ENCODE results near the gene INPP1. TPM values are rescaled to one million over a fixed set of nuclear protein-coding genes. Genes with fewer than 3 reads are reported as not detected.

The INPP1 gene
- total and polyA plus RNA-seq, 2 of the 8 experiments (the other 6 are each of a cell fraction or from before 2014, with no cell fraction given) = 0.88 to 3.0 TPM

- no peak overlapping the region for H2BK20ac ChIP-seq (ENCODE audit: low read length)
- H3K23me2 ChIP-seq (ENCODE audit: low read depth, low read length) = no peaks in the 10 kb centered on the region
- H3K56ac ChIP-seq (replicated peaks; ENCODE audit: insufficient read length, low read depth, low read length) = no peak overlapping the region
- no peak overlapping the region for H4K91ac ChIP-seq (replicated peaks; ENCODE audit: insufficient read length, low read length)
- no peak overlapping the region for H2AK5ac ChIP-seq (ENCODE audit: low read depth, low read length)
- peak overlapping the region in 1 of 2 experiments; percentile 23; a peak in 1 of 4 replicates for H3K4me2 ChIP-seq (ENCODE audit: insufficient read depth in 1 of 2, low read depth in 2 of 2, low read length in 2 of 2)
- DNase-seq (ENCODE audit: low read depth in 1 of 2, low spot score in 2 of 2) = no peak
- no peak overlapping the region for H3K18ac ChIP-seq (ENCODE audit: extremely low read depth, low read length)
- H3K27me3 ChIP-seq (replicated peaks in 1 of 4; ENCODE audit: control insufficient read depth in 3 of 4, extremely low read depth in 1 of 4, insufficient read depth in 3 of 4, low read length in 3 of 4) = no peaks in the 10 kb centered on the region
- H4K20me1 ChIP-seq (replicated peaks in 1 of 2; ENCODE audit: control insufficient read depth in 1 of 2, insufficient read depth in 2 of 2, low read length in 2 of 2) = no peaks in the 10 kb centered on the region
- H3K36me3 ChIP-seq (ENCODE audit: control insufficient read depth in 2 of 4, insufficient read depth in 4 of 4, low read length in 3 of 4) = no peaks in the 10 kb centered on the region
- H2BK15ac ChIP-seq (ENCODE audit: low read length) = no peak overlapping the region
- no peak overlapping the region for H2BK12ac ChIP-seq (ENCODE audit: low read depth, low read length)
- no peak overlapping the region for H4K5ac ChIP-seq (ENCODE audit: insufficient read length, low read depth, low read length)
- TF ChIP-seq JUND (IDR thresholded peaks at IDR 0.05; ENCODE audit: low read length) (no peak), TBP (IDR thresholded peaks at IDR 0.05; ENCODE audit: low read depth, low read length) (no peak), SIRT6 (IDR thresholded peaks at IDR 0.05; ENCODE audit: low read length) (no peak), KDM1A (IDR thresholded peaks at IDR 0.05; ENCODE audit: borderline replicate concordance, low read length) (no peak), TAF1 (IDR thresholded peaks at IDR 0.05; ENCODE audit: low read depth, low read length) (no peak), POLR2AphosphoS5 (IDR thresholded peaks at IDR 0.05; ENCODE audit: low read depth, low read length) (no peak), EZH2 (IDR thresholded peaks at IDR 0.05; ENCODE audit: low read depth, low read length, severe bottlenecking) (no peak), SIN3A (conservative IDR thresholded peaks at IDR 0.05 in 1 of 2, IDR thresholded peaks at IDR 0.05 in 1 of 2; ENCODE audit: low read depth in 1 of 2, low read length in 2 of 2) (no peak), BCL11A (IDR thresholded peaks at IDR 0.05; ENCODE audit: low read depth in 2 of 2, low read length in 2 of 2) (no peak), NANOG (IDR thresholded peaks at IDR 0.05; ENCODE audit: insufficient read depth, low read depth, low read length, poor library complexity, severe bottlenecking) (no peak)
- H3K14ac ChIP-seq (ENCODE audit: insufficient read length) = no peak overlapping the region
- H3K79me1 ChIP-seq (ENCODE audit: low read depth, low read length) = no peaks in the 10 kb centered on the region
- ChIA-PET POLR2A (ENCODE audit: partially characterized antibody) (no interaction called here), CTCF (ENCODE audit: partially characterized antibody) (interaction anchor here (0.9 to 1.5 kb wide), 2 partner anchors 283 to 301 kb away, joined by 3 to 4 read pairs; no protein-coding TSS in a partner anchor)
- no peak overlapping the region for H2BK120ac ChIP-seq (replicated peaks; ENCODE audit: low read depth, low read length)
- H3K79me2 ChIP-seq (ENCODE audit: control insufficient read depth in 1 of 2, insufficient read depth in 2 of 2, low read length in 2 of 2) = no peaks in the 10 kb centered on the region
- no peak overlapping the region for H2BK5ac ChIP-seq (ENCODE audit: low read depth, low read length)
- no peak overlapping the region for H3K23ac ChIP-seq (ENCODE audit: insufficient read length)
- H3K27ac ChIP-seq (ENCODE audit: low read depth, low read length) = no peak overlapping the region
- peak overlapping the region; percentile 93 for H2AFZ ChIP-seq (ENCODE audit: low read length)
- FAIRE-seq = no peak
- H3K4ac ChIP-seq (replicated peaks; ENCODE audit: insufficient read length, low read depth, low read length) = no peak overlapping the region
- H3K9ac ChIP-seq (replicated peaks in 1 of 4; ENCODE audit: extremely low read depth in 1 of 4, low read depth in 3 of 4, low read length in 3 of 4) = no peak overlapping the region
- H3K9me3 ChIP-seq (ENCODE audit: insufficient read depth in 2 of 2, low read depth in 1 of 2, low read length in 1 of 2) = no peaks in the 10 kb centered on the region
- H3K4me3 ChIP-seq (ENCODE audit: extremely low read depth in 1 of 4, insufficient read depth in 2 of 4, low read depth in 3 of 4, low read length in 4 of 4) = peak overlapping the region in 1 of 4 experiments; percentile 55; a peak in 1 of 8 replicates
- no peaks in the 10 kb centered on the region for H3K4me1 ChIP-seq (replicated peaks in 1 of 4; ENCODE audit: control insufficient read depth in 3 of 4, insufficient read depth in 4 of 4, low read length in 3 of 4)
- 93% methylated on average over 6 of the region's 6 CpGs; no CpG with 5 or more reads in 1 of the 2 experiments for WGBS, 2 experiments (ENCODE audit: extremely low coverage in 1 of 2, insufficient coverage in 1 of 2, insufficient read length in 1 of 2, insufficient replicate concordance in 2 of 2, low coverage in 1 of 2, low lambda C conversion rate in 2 of 2, missing lambda C conversion rate in 1 of 2)
- no peak overlapping the region for H4K8ac ChIP-seq (ENCODE audit: extremely low read depth, insufficient read depth, low read length)
Measured at GRCh38 chr2:190378880-190379237, 35.5 kb downstream of the INPP1 start.

All from H1 (cell line).